A673 (cell line): ENCODE measurements around the gene PCED1B. TPM values are rescaled to one million over a fixed set of nuclear protein-coding genes. Genes with fewer than 3 reads are reported as not detected.
"Not testable (repeated sequence)": the region's sequence is repeated elsewhere in the genome, so short reads cannot be mapped to it uniquely, and the experiment has no call there.

ENCODE experiments used
- BruUV-seq: library from RNA; stranded (reverse); fragments of 400-500 nt; replicated peaks from 2 replicates; lab custom pipeline; 2021; lab: Mats Ljungman, UMichigan
- CTCF ChIA-PET: fragments of 300-600 bp; sonication (Branson Sonifier 250); formaldehyde crosslinking; loops from one replicate; lab custom pipeline; 2022; ENCODE audit warnings: antibody characterized with exemption; lab: Charles Lee
- POLR2A ChIA-PET: fragments of 300-600 bp; sonication (Branson Sonifier 250); formaldehyde crosslinking; loops from one replicate; lab custom pipeline; 2022; ENCODE audit warnings: antibody characterized with exemption; ENCODE audit not compliant: low non-redundant PET; lab: Charles Lee
- DNase-seq: peaks from one replicate; pipeline ENCODE4 v3.0.0-alpha.2; 2015; ENCODE audit warnings: low spot score
- H3K27ac ChIP-seq: fragments of 200-600 bp; sonication (generic); 2 replicates; pipeline ENCODE4 v1.5.1; 2016; ENCODE audit warnings: mixed run types, low read depth, mild to moderate bottlenecking, mixed read lengths, antibody characterized with exemption, low read length; ENCODE audit not compliant: poor library complexity, severe bottlenecking
- H3K27me3 ChIP-seq: fragments of 200-600 bp; sonication (generic); replicated peaks from 2 replicates; pipeline ENCODE4 v1.6.1; 2017; ENCODE audit warnings: mixed run types, low read depth, mild to moderate bottlenecking, mixed read lengths, antibody characterized with exemption, low read length; ENCODE audit not compliant: insufficient read depth, poor library complexity
- H3K36me3 ChIP-seq: fragments of 200-600 bp; sonication (generic); 2 replicates; pipeline ENCODE4 v1.6.1; 2016; ENCODE audit warnings: mixed run types, mild to moderate bottlenecking, mixed read lengths, antibody characterized with exemption, low read length; ENCODE audit not compliant: insufficient read depth, poor library complexity, severe bottlenecking
- H3K4me1 ChIP-seq: fragments of 200-600 bp; sonication (generic); 2 replicates; pipeline ENCODE4 v1.6.1; 2017; ENCODE audit warnings: mixed run types, mild to moderate bottlenecking, mixed read lengths, antibody characterized with exemption, low read length; ENCODE audit not compliant: insufficient read depth, poor library complexity, severe bottlenecking
- H3K4me3 ChIP-seq: fragments of 200-600 bp; sonication (generic); 2 replicates; pipeline ENCODE4 v1.5.1; 2016; ENCODE audit warnings: low read depth, mixed run types, mild to moderate bottlenecking, mixed read lengths, low read length; ENCODE audit not compliant: poor library complexity, severe bottlenecking
- H3K9me3 ChIP-seq: fragments of 200-600 bp; sonication (generic); 2 replicates; pipeline ENCODE4 v1.6.1; 2016; ENCODE audit warnings: mixed run types, low read depth, mild to moderate bottlenecking, mixed read lengths, antibody characterized with exemption, low read length; ENCODE audit not compliant: poor library complexity, severe bottlenecking
- EZH2 ChIP-seq: fragments of 200-600 bp; sonication (generic); IDR thresholded peaks from 2 replicates; pipeline ENCODE4 v1.6.1; 2017; ENCODE audit warnings: borderline replicate concordance, low read depth, mild to moderate bottlenecking, mixed read lengths, antibody characterized with exemption, low read length; ENCODE audit not compliant: poor library complexity, severe bottlenecking
- intact Hi-C: fragments of 100-400 bp; cut with micrococcal nuclease; formaldehyde crosslinking; loops from one replicate; pipeline ENCODE4 v1.10.0; 2022; ENCODE audit not compliant: unreplicated experiment
- total RNA-seq: library from RNA; stranded (reverse); gene quantifications from 2 replicates; pipeline ENCODE4 v1.2.3, GENCODE V29; 2021
- TF ChIP-seq, protein P1 (sequence below): fragments of 300-800, 200-600 bp; sonication (generic); conservative IDR thresholded peaks from 2 replicates; pipeline ENCODE4 v1.5.1; 2017; ENCODE audit warnings: low read depth, mild to moderate bottlenecking, antibody characterized with exemption, low read length, moderate library complexity, mixed read lengths

The PCED1B gene
- total RNA-seq, 1 experiment from 2014 or later, result 3.1 TPM

GRCh38 chr12:47214001-47214619 lies 134.7 kb downstream of the PCED1B start:
- Histone ChIP-seq H3K27ac (no peak overlapping the region), H3K4me3 (no peak overlapping the region), H3K4me1 (no peaks in the 10 kb centered on the region), H3K9me3 (no peaks in the 10 kb centered on the region), H3K27me3 (no peaks in the 10 kb centered on the region), H3K36me3 (no peaks in the 10 kb centered on the region)
- TF ChIP-seq, protein P1, sequence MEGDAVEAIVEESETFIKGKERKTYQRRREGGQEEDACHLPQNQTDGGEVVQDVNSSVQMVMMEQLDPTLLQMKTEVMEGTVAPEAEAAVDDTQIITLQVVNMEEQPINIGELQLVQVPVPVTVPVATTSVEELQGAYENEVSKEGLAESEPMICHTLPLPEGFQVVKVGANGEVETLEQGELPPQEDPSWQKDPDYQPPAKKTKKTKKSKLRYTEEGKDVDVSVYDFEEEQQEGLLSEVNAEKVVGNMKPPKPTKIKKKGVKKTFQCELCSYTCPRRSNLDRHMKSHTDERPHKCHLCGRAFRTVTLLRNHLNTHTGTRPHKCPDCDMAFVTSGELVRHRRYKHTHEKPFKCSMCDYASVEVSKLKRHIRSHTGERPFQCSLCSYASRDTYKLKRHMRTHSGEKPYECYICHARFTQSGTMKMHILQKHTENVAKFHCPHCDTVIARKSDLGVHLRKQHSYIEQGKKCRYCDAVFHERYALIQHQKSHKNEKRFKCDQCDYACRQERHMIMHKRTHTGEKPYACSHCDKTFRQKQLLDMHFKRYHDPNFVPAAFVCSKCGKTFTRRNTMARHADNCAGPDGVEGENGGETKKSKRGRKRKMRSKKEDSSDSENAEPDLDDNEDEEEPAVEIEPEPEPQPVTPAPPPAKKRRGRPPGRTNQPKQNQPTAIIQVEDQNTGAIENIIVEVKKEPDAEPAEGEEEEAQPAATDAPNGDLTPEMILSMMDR, result no peak
- no peak for TF ChIP-seq EZH2
- CTCF ChIA-PET, result interaction anchor here (0.6 kb wide), 2 partner anchors 25 to 418 kb away, joined by 3 to 6 read pairs; no protein-coding TSS in a partner anchor
- BruUV-seq, result no TSS peak
- no peak for DNase-seq
- POLR2A ChIA-PET, result no interaction called here
- intact Hi-C loops, result no loop called here

GRCh38 chr12:47214771-47215170 lies 135.3 kb downstream of the PCED1B start:
- no peaks in the 10 kb centered on the region for H3K9me3 ChIP-seq
- intact Hi-C loops, result no loop called here

DNA sequence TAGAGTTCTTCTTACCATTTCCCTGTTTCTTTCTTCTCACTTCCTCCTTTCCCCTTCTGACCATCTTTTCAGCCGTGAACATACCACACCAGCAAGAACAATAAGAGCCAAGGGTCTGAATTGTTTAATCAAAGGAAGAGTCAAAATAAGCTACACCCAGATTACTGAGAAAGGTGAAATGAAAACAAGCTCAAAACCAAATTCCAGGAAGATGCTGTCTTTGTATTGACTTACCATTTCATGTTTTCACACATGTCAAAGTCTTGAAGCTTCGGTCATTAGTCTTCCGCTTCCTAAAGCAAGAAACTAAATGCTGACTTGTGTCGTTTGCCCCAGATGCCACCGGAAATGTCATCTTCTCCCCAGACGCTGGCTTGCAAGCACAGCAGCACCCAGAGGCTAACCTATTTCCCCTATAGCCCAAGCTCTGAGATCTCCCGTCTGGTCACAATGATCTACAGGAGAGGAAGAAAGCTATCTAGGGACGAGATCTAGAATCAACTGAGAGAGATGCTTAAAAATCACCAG lies 136.8 kb downstream of the PCED1B start:
- no peaks in the 10 kb centered on the region for H3K4me1 ChIP-seq
- TF ChIP-seq EZH2, result no peak
- TF ChIP-seq, protein P1, result no peak
- BruUV-seq, result no TSS peak
- CTCF ChIA-PET, result no interaction called here
- H3K9me3 ChIP-seq, result no peaks in the 10 kb centered on the region
- no peak overlapping the region for H3K27ac ChIP-seq
- POLR2A ChIA-PET, result no interaction called here
- H3K4me3 ChIP-seq, result no peak overlapping the region
- no peaks in the 10 kb centered on the region for H3K36me3 ChIP-seq
- no peak for DNase-seq
- intact Hi-C loops, result no loop called here
- H3K27me3 ChIP-seq, result no peaks in the 10 kb centered on the region

More at GRCh38 chr12:47214771-47215170, 135.3 kb downstream of the PCED1B start:
- no peak for DNase-seq
- Histone ChIP-seq H3K36me3 (no peaks in the 10 kb centered on the region), H3K27me3 (no peaks in the 10 kb centered on the region), H3K27ac (no peak overlapping the region), H3K4me3 (no peak overlapping the region), H3K4me1 (no peaks in the 10 kb centered on the region)
- CTCF ChIA-PET, result no interaction called here
- POLR2A ChIA-PET, result no interaction called here
- no peak for TF ChIP-seq EZH2
- TF ChIP-seq, protein P1, result no peak
- BruUV-seq, result no TSS peak

DNA sequence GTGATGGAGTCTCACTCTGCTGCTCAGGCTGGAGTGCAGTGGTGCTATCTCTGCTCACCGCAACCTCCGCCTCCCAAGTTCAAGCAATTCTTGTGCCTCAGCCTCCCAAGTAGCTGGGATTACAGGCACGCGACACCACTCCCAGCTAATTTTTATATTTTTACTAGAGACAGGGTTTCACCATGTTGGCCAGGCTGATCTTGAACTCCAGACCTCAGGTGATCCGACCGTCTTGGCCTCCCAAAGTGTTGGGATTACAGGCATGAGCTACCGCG lies 138.1 kb downstream of the PCED1B start:
- BruUV-seq, DNase-seq, H3K9me3 ChIP-seq, H3K4me3 ChIP-seq, POLR2A ChIA-PET, CTCF ChIA-PET, H3K27ac ChIP-seq, H3K36me3 ChIP-seq, H3K4me1 ChIP-seq, intact Hi-C loops, H3K27me3 ChIP-seq: not testable (repeated sequence)
